ENCODE results near the gene DHFR2.
A peak's percentile ranks its signal among the peaks of the same experiment; 100 is the strongest.
"Not testable (repeated sequence)": the region's sequence is repeated elsewhere in the genome, so short reads cannot be mapped to it uniquely, and the experiment has no call there.

The DHFR2 gene

GRCh38 chr3:94076055-94076454 is 13.3 kb upstream of the DHFR2 start:
- FAIRE-seq (peak; percentile 27), DNase-seq (ENCODE audit: insufficient read length, low spot score) (no peak)
- TF ChIP-seq POLR2A (IDR thresholded peaks at IDR 0.05; ENCODE audit: low read depth, low read length) = no peak

- TF ChIP-seq POLR2A (IDR thresholded peaks at IDR 0.05; ENCODE audit: low read depth, low read length) = no peak
- no peak for FAIRE-seq
Measured at GRCh38 chr3:94071713-94072284, 9.1 kb upstream of the DHFR2 start.

DNA sequence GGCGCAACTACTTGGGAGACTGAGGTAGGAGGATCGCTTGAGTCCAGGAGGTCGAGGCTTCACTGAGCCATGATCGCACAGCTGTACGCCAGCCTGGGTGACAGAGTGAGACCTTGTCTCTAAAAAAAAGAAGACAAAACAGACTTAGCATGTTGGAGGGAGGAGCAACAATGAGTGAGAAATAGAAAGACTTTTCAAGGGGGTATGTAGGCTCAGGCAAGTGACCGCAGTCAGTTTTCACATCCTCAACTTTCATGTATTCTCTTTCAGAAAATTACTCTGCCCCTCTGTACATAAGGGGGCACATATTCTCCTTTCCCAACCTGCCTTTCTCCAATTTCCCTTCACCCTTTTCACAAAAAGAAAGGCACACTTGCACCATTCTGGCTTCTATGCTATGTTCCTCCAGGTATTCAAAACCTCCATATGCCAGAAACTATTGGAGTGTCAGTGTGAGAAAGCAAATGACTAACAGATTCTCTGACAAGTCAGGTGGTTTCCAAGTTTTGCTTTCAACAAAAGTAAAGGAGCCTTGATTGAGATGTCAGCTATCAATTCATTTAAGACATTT is 7.7 kb upstream of the DHFR2 start:
- FAIRE-seq (no peak), DNase-seq (ENCODE audit: insufficient read length, low spot score) (no peak)
- no peak for TF ChIP-seq POLR2A (IDR thresholded peaks at IDR 0.05; ENCODE audit: low read depth, low read length)

More at GRCh38 chr3:94071713-94072284, 9.1 kb upstream of the DHFR2 start:
- no peak for DNase-seq (ENCODE audit: insufficient read length, low spot score)

- no peak for TF ChIP-seq POLR2A (IDR thresholded peaks at IDR 0.05; ENCODE audit: low read depth, low read length)
- DNase-seq (ENCODE audit: insufficient read length, low spot score) (no peak), FAIRE-seq (peak; percentile 72)
Measured at GRCh38 chr3:94069194-94069813, 6.6 kb upstream of the DHFR2 start.

DNA sequence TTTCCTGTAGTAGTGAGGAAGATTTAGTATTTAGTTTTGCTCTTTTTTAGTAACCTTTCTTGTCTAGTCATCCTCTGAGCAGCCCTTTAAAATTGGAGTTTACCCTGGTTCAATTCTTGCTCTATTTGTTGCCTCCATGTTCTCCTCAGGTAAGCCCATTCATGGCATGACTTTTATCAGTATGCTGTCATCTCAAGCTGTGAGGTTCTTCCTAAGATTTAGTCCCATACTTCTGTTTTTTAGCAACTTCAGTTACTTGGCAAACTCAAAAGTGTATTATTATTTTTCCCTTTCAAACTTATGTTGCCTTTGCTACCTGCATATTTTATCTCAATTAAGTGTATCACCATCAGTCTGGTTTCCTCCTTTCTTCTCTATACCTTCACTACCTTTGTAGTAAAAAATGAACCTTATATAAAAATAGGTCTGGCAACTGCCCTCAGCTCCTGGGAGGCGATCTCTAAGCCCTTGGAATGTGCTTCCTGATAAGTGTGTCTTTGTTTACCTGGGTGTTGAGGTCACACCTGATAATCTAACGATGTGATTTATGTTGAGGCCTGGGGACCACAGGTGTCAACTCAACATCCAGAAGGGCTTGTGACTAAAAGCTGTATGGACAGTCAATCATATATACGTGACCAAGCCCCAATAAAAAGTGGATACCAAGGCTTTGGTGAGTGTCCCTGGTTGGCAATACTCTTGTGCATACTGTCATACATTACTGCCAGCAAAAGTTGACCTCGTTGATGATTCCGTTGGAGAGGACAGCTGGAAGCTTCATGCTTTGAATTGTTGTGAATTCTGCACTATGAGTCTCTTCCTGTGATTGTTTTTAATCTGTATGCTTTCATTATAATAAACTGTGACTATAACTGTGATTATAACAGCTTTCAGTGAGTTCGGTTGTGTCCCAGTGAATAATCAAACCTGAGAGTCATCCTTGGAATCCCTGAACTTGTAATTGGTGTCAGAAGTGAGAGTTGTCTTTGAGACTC is 4.1 kb upstream of the DHFR2 start:
- DNase-seq (ENCODE audit: insufficient read length, low spot score) (no peak), FAIRE-seq (no peak)
- TF ChIP-seq POLR2A (IDR thresholded peaks at IDR 0.05; ENCODE audit: low read depth, low read length) = no peak

GRCh38 chr3:94065819-94066480 is 3.2 kb upstream of the DHFR2 start:
- TF ChIP-seq POLR2A (IDR thresholded peaks at IDR 0.05; ENCODE audit: low read depth, low read length) = no peak
- DNase-seq (ENCODE audit: insufficient read length, low spot score) (no peak), FAIRE-seq (no peak)

- DNase-seq (ENCODE audit: insufficient read length, low spot score) (no peak), FAIRE-seq (no peak)
- TF ChIP-seq POLR2A (IDR thresholded peaks at IDR 0.05; ENCODE audit: low read depth, low read length) = no peak
Measured at GRCh38 chr3:94065122-94065521, 2.4 kb upstream of the DHFR2 start.

- DNase-seq (ENCODE audit: insufficient read length, low spot score) (no peak), FAIRE-seq (no peak)
- TF ChIP-seq POLR2A (IDR thresholded peaks at IDR 0.05; ENCODE audit: low read depth, low read length) = no peak
Measured at GRCh38 chr3:94064243-94064860, 1.6 kb upstream of the DHFR2 start.

GRCh38 chr3:94063496-94064119 is 892 bp upstream of the DHFR2 start:
- DNase-seq (ENCODE audit: insufficient read length, low spot score) = no peak
- no peak for FAIRE-seq
- no peak for TF ChIP-seq POLR2A (IDR thresholded peaks at IDR 0.05; ENCODE audit: low read depth, low read length)

- FAIRE-seq = no peak
- no peak for DNase-seq (ENCODE audit: insufficient read length, low spot score)
- no peak for TF ChIP-seq POLR2A (IDR thresholded peaks at IDR 0.05; ENCODE audit: low read depth, low read length)
Measured at GRCh38 chr3:94061297-94061696, 1.4 kb downstream of the DHFR2 start.

- FAIRE-seq (no peak), DNase-seq (ENCODE audit: insufficient read length, low spot score) (no peak)
- TF ChIP-seq POLR2A (IDR thresholded peaks at IDR 0.05; ENCODE audit: low read depth, low read length) = no peak
Measured at GRCh38 chr3:94050546-94050945, 12.2 kb downstream of the DHFR2 start.

- no peak for TF ChIP-seq POLR2A (IDR thresholded peaks at IDR 0.05; ENCODE audit: low read depth, low read length)
- FAIRE-seq (no peak), DNase-seq (ENCODE audit: insufficient read length, low spot score) (no peak)
Measured at GRCh38 chr3:94049267-94049666, 13.4 kb downstream of the DHFR2 start.

- TF ChIP-seq POLR2A (IDR thresholded peaks at IDR 0.05; ENCODE audit: low read depth, low read length) = no peak
- no peak for DNase-seq (ENCODE audit: insufficient read length, low spot score)
- FAIRE-seq = no peak
Measured at GRCh38 chr3:94046533-94046932, 16.2 kb downstream of the DHFR2 start.

DNA sequence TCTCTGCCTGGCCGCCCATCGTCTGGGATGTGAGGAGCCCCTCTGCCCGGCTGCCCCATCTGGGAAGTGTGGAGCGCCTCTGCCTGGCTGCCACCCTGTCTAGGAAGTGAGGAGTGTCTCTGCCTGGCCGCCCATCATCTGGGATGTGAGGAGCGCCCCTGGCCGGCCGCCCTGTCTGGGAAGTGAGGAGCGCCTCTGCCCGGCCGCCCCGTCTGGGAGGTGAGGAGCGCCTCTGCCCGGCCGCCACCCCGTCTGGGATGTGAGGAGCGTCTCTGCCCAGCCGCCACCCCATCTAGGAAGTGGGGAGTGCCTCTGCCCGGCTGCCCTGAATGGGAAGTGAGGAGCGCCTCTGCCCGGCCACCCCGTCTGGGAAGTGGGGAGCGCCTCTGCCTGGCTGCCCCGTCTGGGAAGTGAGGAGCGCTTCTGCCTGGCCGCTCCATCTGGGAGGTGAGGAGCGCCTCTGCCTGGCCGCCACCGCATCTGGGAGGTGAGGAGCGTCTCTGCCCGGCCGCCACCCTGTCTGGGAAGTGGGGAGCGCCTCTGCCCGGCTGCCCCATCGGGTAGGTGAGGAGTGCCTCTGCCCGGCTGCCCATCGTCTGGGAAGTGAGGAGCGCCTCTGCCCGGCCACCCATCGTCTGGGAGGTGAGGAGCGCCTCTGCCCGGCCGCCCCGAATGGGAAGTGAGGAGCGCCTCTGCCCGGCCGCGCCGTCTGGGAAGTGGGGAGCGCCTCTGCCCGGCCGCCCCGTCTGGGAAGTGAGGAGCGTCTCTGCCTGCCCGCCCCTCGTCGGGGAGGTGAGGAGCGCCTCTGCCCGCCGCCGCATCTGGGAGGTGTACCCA is 18.4 kb downstream of the DHFR2 start:
- DNase-seq (ENCODE audit: insufficient read length, low spot score); FAIRE-seq: not testable (repeated sequence)

Data from H54 (cell line).